Keratinocyte (primary cell): ENCODE measurements around the gene PPP1R17. TPM values are rescaled to one million over a fixed set of nuclear protein-coding genes. Genes with fewer than 3 reads are reported as not detected.

Experiments
- DNase-seq: peaks from one replicate; pipeline ENCODE4 v3.0.0-alpha.2; 2011; ENCODE audit warnings: low read depth, missing footprints, low spot score
- FAIRE-seq: peaks from 2 replicates; lab custom pipeline; 2011; peaks lifted over from hg19 to GRCh38; lab: Jason Lieb, UNC
- H2AFZ ChIP-seq: 2 replicates; pipeline ENCODE4 v1.6.0; 2012; ENCODE audit warnings: low read length, control low read depth, inconsistent platforms; ENCODE audit not compliant: control insufficient read depth
- H3K27ac ChIP-seq: 2 replicates; pipeline ENCODE4 v1.5.1; 2011; ENCODE audit warnings: low read length; ENCODE audit not compliant: control insufficient read depth, insufficient read depth
- H3K27me3 ChIP-seq: 3 replicates; pipeline ENCODE4 v1.6.0; 2011; ENCODE audit warnings: low read length; ENCODE audit not compliant: control insufficient read depth, insufficient read depth; ENCODE audit errors: extremely low read depth
- H3K36me3 ChIP-seq, 2 experiments: 2 replicates in 1 of 2; 3 replicates in 1 of 2; pipeline ENCODE4 v1.5.1; 2011; ENCODE audit warnings: low read length in 2 of 2, mild to moderate bottlenecking in 1 of 2; ENCODE audit not compliant: control insufficient read depth in 2 of 2, insufficient read depth in 2 of 2; ENCODE audit errors: extremely low read depth in 1 of 2
- H3K4me1 ChIP-seq: 3 replicates; pipeline ENCODE4 v1.5.1; 2011; ENCODE audit warnings: low read length; ENCODE audit not compliant: control insufficient read depth, insufficient read depth; ENCODE audit errors: extremely low read depth
- H3K4me2 ChIP-seq: 3 replicates; pipeline ENCODE4 v1.6.0; 2011; ENCODE audit warnings: low read depth, low read length; ENCODE audit not compliant: control insufficient read depth, insufficient read depth; ENCODE audit errors: extremely low read depth
- H3K4me3 ChIP-seq, 3 experiments: fragments of 200-600 bp in 1 of 3; sonication (generic) in 1 of 3; 2 replicates in 2 of 3; 3 replicates in 1 of 3; pipeline ENCODE4 v1.5.1; 2011 to 2016; ENCODE audit warnings: low read length in 3 of 3, mild to moderate bottlenecking in 3 of 3, control low read depth in 2 of 3, inconsistent platforms in 1 of 3, low read depth in 1 of 3, mixed read lengths in 1 of 3, mixed run types in 1 of 3, moderate library complexity in 1 of 3; ENCODE audit not compliant: control insufficient read depth in 2 of 3, insufficient read depth in 2 of 3; ENCODE audit errors: extremely low read depth in 1 of 3
- H3K79me2 ChIP-seq: 2 replicates; pipeline ENCODE4 v1.6.0; 2012; ENCODE audit warnings: low read length; ENCODE audit not compliant: control insufficient read depth, insufficient read depth
- H3K9ac ChIP-seq: 3 replicates; pipeline ENCODE4 v1.6.0; 2011; ENCODE audit warnings: low read length; ENCODE audit not compliant: control insufficient read depth, insufficient read depth; ENCODE audit errors: extremely low read depth
- H3K9me1 ChIP-seq: 3 replicates; pipeline ENCODE4 v1.6.0; 2011; ENCODE audit warnings: low read length; ENCODE audit not compliant: control insufficient read depth, insufficient read depth; ENCODE audit errors: extremely low read depth
- H3K9me3 ChIP-seq: 2 replicates; pipeline ENCODE4 v1.5.1; 2012; ENCODE audit warnings: low read depth, low read length; ENCODE audit not compliant: control insufficient read depth
- H4K20me1 ChIP-seq: 3 replicates; pipeline ENCODE4 v1.6.0; 2011; ENCODE audit warnings: low read length; ENCODE audit not compliant: control insufficient read depth, insufficient read depth; ENCODE audit errors: extremely low read depth
- CTCF ChIP-seq, 3 experiments: IDR thresholded peaks in 1 of 3; conservative IDR thresholded peaks in 1 of 3; optimal IDR thresholded peaks in 1 of 3; 2 replicates in 2 of 3; 3 replicates in 1 of 3; pipeline versions ENCODE3 to v1.5.1; 2011; ENCODE audit warnings: low read length in 3 of 3, mild to moderate bottlenecking in 3 of 3, moderate library complexity in 2 of 3, control low read depth in 1 of 3, inconsistent platforms in 1 of 3; ENCODE audit not compliant: insufficient read depth in 2 of 3; ENCODE audit errors: extremely low read depth in 1 of 3
- EZH2 ChIP-seq: IDR thresholded peaks from one replicate; pipeline ENCODE4 v1.6.1; 2012; ENCODE audit warnings: inconsistent platforms, mild to moderate bottlenecking, low read length, moderate library complexity
- dilution Hi-C: fragments of 300-500 bp; cut with MboI; formaldehyde crosslinking; loops from one replicate; pipeline ENCODE4 v1.7.0; 2020; ENCODE audit warnings: low sequenced_read_pairs; ENCODE audit not compliant: extremely low pct_ligation_motif_present
- polyA plus RNA-seq, 5 experiments: library from polyadenylated mRNA; depleted of rRNA in 3 of 5; stranded (reverse) in 3 of 5; stranded (forward) in 1 of 5; unstranded in 1 of 5; fragments of >200 nt; gene quantifications; 1 replicate in 1 of 5; 2 replicates in 3 of 5; 3 replicates in 1 of 5; pipeline versions ENCODE4 v1.2.1 to v1.2.3, GENCODE V29; 2011 to 2012; ENCODE audit warnings: missing spikeins in 2 of 5, low read depth in 1 of 5, low replicate concordance in 1 of 5

Gene PPP1R17
- polyA plus RNA-seq, 1 donor (not counting 4 experiments of a cell fraction or from before 2014, with no cell fraction given): not detected

GRCh38 chr7:31741852-31742251 is 54.8 kb downstream of the PPP1R17 start:
- FAIRE-seq (peak; percentile 84), DNase-seq (no peak)
- Histone ChIP-seq H4K20me1 (no peaks in the 10 kb centered on the region), H3K4me2 (peak overlapping the region; percentile 42), H3K79me2 (no peaks in the 10 kb centered on the region), H3K9ac (no peak overlapping the region), H3K27ac (no peak overlapping the region), H3K27me3 (no peaks in the 10 kb centered on the region), H3K9me1 (no peaks in the 10 kb centered on the region), H3K4me1 (peaks cover 14% of the 10 kb centered on the region), H3K9me3 (no peaks in the 10 kb centered on the region), H3K36me3 (no peaks in the 10 kb centered on the region), H3K4me3 (no peak overlapping the region), H2AFZ (peak overlapping the region; percentile 41)
- no peak for TF ChIP-seq EZH2
- TF ChIP-seq CTCF (optimal IDR thresholded peaks at IDR 0.05 in 1 of 3, IDR thresholded peaks at IDR 0.05 in 1 of 3, conservative IDR thresholded peaks at IDR 0.05 in 1 of 3; ENCODE audit: extremely low read depth in 1 of 3, insufficient read depth in 2 of 3, low read length in 3 of 3): no peak
- dilution Hi-C loops: no loop called here

- no peaks in the 10 kb centered on the region for H3K9me3 ChIP-seq
- FAIRE-seq: peak; percentile 84
These were observed 57.4 kb downstream of the PPP1R17 start for GRCh38 chr7:31744294-31744874.

More at GRCh38 chr7:31744294-31744874, 57.4 kb downstream of the PPP1R17 start:
- H3K36me3 ChIP-seq: no peaks in the 10 kb centered on the region
- dilution Hi-C loops: no loop called here
- TF ChIP-seq CTCF (optimal IDR thresholded peaks at IDR 0.05 in 1 of 3, IDR thresholded peaks at IDR 0.05 in 1 of 3, conservative IDR thresholded peaks at IDR 0.05 in 1 of 3; ENCODE audit: extremely low read depth in 1 of 3, insufficient read depth in 2 of 3, low read length in 3 of 3) (peak; percentile 67 to 86 (median 77)), EZH2 (no peak)
- no peaks in the 10 kb centered on the region for H3K9me1 ChIP-seq
- no peak overlapping the region for H3K4me2 ChIP-seq
- H3K27me3 ChIP-seq: no peaks in the 10 kb centered on the region
- no peaks in the 10 kb centered on the region for H4K20me1 ChIP-seq
- H3K4me1 ChIP-seq: peaks cover 14% of the 10 kb centered on the region
- no peak overlapping the region for H3K27ac ChIP-seq
- H3K79me2 ChIP-seq: no peaks in the 10 kb centered on the region
- no peak overlapping the region for H3K9ac ChIP-seq
- H2AFZ ChIP-seq: no peak overlapping the region
- H3K4me3 ChIP-seq: no peak overlapping the region
- DNase-seq: no peak
